CD4-positive, alpha-beta T cell treated with Interleukin-21 for 1 hour (primary cell): ENCODE data around the gene KYAT1.

ENCODE experiments used
- DNase-seq: peaks from one replicate; pipeline ENCODE4 v3.0.0-alpha.2; 2020

Gene KYAT1

DNA sequence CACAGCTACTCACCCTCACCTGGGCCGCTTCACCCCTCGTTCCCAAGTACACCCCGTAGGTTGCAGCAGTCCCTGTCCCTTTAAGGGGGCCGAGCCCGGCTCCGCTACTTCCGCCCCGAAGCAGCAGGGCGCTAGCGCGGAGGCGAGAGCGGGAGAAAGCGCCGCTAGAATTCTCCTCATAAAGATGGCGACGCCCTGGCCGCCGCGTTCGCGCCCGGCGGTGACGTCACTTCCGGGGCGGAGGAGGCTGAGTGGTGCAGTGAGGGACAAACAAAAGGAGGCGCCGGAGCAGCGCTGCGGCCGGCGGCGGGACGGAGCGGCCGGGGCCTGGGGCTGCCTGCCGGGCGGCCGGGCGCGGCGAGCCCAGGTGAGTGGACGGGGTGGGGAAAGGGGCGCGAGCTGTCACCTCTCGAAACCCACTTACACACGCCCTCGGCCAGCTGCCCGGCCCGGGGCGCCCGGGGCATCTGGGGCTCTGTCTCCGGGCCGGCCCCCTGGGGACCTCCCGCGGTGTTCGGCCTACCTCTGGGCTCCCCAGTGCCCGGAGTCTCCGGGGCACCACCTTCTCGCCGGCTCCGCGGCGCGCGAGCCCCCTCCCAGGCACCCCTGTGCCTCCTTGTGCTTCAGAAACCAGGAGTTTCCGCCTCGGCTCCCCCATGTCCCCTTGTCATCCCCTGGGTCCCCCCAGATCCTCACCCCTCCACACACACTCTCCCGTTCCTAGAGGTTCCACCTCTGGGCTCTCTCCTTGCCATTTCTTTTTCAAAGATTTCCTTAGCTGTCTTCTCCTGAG, at the start of gene KYAT1, which contains the start of gene LRRC8A:
TSS of gene KYAT1 (minus strand) at position 67 of the 793 bp plus-strand sequence. CDS start 36,545 bp downstream, outside the sequence.
TSS of gene LRRC8A (plus strand) at position 250 of the 793 bp plus-strand sequence. CDS start 25,032 bp downstream, outside the sequence.
- DNase-seq: peak; percentile 98

GRCh38 chr9:128929560-128929959, 47.8 kb upstream of the KYAT1 start:
- DNase-seq: no peak

DNA sequence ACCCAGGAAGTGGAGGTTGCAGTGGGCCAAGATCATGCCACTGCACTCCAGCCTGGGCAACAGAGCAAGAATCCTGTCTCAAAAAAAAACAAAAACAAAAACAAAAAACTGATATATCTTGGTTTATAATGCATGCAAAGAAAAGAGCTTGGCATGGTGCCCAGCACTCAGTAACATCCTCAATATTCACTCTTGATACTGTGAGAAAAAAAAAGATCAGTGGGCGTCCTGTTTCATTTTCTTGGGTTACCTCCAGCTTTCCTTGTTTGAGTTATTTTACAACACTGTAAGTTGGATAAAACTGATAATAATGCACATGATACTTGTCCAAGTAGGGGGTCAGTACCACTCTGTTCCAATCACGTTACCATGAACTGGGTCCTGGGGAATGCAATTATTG, 46.9 kb upstream of the KYAT1 start:
- DNase-seq: no peak

DNA sequence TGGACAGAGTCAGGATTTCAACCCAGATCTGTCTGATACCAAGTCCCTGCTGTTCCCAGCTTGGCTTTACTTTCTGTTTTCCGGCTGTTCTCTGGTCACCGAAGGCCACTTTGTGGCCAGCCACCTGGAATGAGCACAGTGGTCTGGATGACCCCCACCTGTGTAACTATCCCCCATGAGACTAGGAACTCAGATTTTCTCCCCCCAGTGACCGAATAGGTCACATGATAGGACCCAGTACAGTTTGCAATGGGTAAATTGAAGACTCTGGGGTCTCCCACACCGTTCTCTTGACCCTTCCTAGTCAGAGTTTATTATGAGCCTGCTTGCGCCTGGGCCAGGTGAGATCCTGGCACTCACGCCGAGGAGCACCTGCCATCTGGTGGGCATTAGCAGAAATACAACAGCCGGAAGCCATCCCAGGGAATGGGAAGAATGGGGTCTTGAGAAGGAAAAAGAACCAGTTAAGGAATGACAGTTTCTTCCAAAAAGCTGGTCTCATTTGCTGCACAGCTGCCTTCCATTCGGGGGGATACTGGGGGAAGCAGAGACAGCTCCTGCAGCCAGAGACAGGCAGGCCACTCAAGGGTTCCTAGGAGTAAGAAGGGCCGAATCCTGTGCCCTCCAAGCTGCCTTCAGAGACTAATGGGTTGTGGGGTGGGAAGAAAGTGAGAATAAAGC, 46.1 kb upstream of the KYAT1 start:
- peak; percentile 60 for DNase-seq

DNA sequence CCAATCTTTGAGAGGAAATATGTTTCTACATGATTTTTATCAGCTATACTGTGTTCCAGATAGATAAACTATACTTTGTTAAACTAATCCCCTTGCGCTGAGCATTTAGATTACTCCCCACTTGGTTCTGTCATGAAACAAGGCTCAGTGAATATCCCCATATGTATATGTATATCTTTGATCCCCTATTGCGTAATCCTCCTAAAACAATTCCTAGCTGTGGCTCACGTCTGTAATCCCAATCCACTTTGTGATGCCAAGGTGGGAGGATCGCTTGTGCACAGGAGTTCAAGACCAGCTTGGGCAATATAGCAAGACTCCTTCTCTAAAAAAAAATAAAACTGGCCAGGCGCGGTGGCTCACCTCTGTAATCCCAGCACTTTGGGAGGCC, 41.7 kb upstream of the KYAT1 start:
- DNase-seq: no peak

DNA sequence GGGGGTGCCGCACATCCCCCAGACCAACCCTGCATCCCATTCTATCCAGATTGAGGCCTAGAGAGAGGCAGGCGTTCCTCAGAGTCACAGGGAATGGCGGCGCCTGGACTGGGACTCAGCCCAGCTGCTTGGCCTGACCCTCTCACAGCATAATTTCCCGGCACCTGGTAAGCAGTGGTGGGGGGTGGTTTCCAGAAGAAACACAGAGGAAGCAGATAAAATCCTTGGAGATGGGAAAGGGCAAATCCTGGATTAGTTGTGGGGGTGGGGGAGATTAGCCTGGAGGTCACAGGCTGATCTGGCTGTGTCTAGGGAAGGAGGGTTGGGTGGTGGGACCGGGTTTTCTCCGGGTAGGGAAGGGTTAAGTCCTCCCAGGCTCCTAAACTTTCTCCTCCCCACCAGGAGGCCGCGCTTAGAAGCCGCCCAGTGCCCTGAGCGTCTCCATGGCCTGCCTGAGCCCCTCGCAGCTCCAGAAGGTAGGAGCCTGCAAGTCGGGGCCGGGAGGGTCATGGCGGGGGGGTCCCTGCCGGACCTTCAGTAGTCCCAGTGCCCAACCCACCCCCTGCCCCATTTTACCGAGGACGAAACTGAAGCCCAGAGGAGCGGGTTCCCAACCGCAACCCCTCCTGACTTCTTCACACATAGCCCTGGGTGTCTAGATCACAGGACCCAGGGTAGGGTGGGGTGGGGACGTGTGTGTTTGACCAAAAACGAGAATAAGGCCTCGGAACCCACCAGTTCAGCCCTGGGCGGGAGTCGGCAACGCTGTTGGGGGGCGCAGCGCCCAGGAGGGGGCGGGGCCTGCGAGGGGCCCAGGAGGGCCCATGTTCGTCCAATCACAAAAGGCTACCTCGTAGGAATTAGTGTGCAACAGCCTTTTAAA, 40.4 kb upstream of the KYAT1 start:
- no peak for DNase-seq

DNA sequence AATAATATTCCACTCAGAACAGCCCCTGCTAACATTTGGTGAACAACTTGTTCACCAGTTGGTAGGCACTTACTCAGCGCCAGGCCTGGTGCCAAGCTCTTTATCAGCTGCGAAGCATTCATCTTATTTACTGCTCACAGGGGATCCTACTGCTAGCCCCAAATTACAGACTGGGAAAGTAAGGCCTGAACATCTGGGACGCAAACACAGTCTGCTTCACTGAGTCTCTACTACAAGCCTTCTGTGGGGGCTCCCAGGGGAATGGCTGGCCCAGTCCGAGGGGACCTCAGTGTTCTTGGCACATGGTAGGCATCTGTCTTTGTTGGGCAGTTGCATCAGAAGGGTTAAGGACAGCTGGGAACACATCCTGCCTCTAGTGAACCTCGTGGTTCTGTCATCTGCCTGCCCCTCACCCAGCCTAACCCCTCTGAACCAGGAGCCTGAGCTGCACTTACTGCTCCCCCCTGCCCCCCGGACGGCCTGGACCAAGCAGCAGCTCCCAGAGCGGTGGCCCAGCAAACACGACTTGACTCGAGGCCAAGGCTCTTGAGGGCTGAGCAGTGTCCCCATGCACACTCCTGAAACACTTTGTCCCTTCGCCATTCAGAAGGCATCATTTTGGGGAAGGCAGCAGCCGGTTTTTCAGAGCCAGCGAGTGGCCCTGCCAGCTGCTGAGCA, 38.8 kb upstream of the KYAT1 start, which contains the start of gene PHYHD1:
TSS of gene PHYHD1 (plus strand) at position 602 of the 678 bp plus-strand sequence. CDS start 1,342 bp downstream, outside the sequence.
- DNase-seq: no peak

DNA sequence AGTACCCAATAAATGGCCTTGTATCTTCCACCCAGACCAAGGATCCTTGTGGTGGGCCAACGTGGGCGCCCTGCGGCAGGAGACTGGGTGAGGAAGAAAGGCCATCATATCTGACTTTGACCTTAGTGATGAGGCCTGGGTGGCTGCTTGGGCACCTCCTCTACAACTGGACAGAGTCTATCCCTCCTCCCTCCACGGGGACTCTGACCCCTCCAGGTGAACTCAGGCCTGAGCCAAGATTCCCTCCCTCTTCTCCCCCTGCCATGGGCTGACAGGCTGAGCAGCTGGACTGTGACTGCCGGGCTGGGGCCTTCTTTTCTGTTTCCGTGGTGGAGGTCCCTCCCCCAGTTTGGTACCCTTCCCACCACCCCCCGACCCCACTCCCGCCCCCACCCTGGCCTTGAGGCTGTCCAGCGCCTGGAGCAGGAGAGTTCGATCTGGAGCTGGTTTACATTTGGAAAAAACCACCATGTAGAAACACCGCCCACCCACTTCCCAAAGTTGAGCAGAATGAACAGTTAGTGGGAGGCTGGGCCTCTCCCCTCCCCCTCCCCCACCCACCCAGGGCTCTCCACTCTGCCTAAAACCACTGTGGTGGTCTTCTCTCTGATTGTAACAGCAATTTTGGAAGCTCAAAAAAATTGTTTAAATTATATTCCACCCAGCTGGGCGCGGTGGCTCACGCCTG, 37.8 kb upstream of the KYAT1 start:
- no peak for DNase-seq

- no peak for DNase-seq
Observed at GRCh38 chr9:128918921-128919320, 37.2 kb upstream of the KYAT1 start.

- DNase-seq: no peak
Observed at GRCh38 chr9:128917151-128917849, 35.5 kb upstream of the KYAT1 start.

GRCh38 chr9:128916745-128917144, 35.0 kb upstream of the KYAT1 start:
- DNase-seq: no peak

DNA sequence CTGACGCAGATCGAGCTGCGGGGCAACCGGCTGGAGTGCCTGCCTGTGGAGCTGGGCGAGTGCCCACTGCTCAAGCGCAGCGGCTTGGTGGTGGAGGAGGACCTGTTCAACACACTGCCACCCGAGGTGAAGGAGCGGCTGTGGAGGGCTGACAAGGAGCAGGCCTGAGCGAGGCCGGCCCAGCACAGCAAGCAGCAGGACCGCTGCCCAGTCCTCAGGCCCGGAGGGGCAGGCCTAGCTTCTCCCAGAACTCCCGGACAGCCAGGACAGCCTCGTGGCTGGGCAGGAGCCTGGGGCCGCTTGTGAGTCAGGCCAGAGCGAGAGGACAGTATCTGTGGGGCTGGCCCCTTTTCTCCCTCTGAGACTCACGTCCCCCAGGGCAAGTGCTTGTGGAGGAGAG, 34.5 kb upstream of the KYAT1 start:
- DNase-seq: no peak

- DNase-seq: no peak
Observed at GRCh38 chr9:128913995-128914772, 32.4 kb upstream of the KYAT1 start.

DNA sequence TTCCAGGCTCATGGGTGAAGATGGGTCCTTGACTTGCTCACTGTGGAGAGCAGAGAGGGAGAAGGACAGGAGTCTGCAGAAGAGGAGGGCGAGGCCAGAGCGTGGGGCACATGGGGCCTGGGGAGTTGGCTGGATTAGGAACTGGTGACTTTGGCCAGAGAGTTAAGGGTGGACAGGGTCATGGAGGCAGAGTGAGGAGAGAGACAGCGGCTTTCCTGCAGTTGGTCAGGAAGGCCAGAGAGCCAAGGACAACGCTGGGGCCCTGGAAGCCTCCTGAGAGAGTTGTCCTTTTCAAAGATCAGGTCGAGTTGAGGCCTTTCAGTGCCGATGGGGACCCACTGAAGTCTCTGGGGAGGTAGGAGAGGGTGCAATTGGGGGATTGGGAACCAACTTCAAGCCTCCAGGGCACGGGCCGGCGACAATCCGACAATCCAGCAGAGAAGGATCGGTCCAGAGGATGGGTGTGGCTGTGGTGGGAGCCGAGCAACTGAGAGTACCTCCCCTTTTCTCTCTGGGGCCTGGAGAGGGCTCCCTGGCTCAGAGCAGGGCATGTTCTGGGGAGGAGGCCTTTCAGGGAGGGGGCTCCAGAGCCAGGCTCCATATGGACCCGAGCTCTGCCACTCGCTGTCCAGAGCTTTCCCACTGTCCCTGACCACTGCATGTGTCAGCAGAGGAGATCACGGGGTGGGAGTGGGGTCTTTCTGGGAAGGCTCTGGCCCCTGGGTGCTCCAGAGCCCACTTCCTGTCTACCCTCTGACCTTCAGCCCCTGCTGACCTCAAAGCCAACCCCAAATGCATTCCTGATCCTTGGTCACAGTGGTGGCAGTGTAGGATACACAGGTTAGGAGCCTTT, 31.5 kb upstream of the KYAT1 start:
- no peak for DNase-seq

DNA sequence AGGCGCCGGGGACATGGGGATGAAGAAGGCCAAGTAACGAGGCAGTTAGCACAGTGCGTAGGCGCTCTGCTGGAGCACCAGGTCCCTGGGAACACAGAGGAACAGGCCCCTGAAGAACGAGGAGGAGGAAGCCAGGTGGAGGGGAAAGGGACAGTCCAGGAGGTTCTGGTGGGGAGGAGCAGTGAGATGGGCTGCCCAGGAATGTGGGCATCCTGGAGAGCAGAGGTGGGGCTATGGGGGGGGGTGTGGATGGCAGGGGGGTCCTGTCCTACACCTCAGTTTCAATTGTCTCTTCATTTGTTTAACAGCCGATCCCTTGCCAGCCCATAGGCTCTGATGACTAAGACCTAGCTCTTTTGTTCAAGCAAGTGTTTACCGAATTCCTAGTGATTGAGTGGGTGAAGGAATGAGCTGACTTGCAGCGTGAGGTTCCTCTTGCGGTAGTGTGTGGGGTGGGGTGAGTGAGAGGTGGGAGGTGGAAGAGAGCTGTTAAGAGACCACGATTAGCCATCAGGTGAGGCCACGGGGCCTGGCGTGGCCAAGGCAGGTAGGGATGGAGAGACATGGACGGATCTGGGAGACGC, 30.6 kb upstream of the KYAT1 start:
- DNase-seq: no peak

DNA sequence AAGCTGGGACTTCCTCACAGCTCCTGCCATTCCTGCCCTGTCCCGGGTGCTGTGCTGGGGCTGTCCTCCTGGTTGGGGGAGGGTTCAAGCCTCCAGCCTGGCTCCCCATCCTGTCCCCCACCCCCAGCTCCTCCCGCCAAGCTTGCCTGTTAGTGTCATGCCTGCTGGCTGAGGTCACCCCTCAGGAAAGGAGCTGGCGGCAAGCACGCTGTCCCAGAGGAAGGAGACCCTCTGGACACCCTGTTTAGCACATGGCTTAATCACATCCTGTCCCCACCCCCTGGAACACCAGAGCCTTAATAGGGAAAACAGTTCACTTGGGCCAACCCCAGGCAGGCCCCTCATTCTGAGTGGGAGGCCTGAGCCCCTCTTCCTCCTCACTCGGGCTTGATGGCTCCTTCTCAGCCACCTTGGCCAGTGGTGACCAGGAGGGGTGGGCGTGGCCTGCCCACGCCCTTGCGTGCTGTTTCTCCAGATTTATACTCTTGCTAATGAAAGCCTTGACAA, 29.8 kb upstream of the KYAT1 start:
- no peak for DNase-seq

- no peak for DNase-seq
Observed at GRCh38 chr9:128910906-128911305, 29.2 kb upstream of the KYAT1 start.

- no peak for DNase-seq
Observed at GRCh38 chr9:128909859-128910258, 28.1 kb upstream of the KYAT1 start.

- DNase-seq: no peak
Observed at GRCh38 chr9:128908372-128908771, 26.6 kb upstream of the KYAT1 start.
